ENCODE measurements around the gene CALHM6.
"Not testable (repeated sequence)": the region's sequence is repeated elsewhere in the genome, so short reads cannot be mapped to it uniquely, and the experiment has no call there.

CALHM6 gene

GRCh38 chr6:116476002-116476678 lies 15.0 kb downstream of the CALHM6 start:
- DNase-seq (ENCODE audit: low read depth in 3 of 3), result no peak

DNA sequence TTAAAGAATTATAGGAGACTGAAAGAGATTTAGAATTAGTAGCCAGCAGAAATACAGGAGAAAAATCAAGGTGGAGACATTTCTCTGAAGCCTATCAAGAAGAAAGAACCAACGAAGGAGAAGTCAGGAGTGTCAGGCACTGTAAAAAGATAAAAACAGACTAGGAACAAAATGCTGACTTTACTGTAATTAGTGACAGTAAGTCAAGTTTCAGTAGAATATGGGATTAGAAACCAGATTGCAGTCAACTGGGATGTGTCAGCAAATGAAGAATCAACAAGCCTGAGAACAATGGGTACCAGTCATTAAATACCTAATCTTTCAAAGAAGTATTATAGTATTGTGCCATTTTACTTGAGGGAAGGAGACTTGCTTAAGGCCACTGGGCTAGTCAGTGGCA lies 21.6 kb downstream of the CALHM6 start:
- DNase-seq (ENCODE audit: low read depth in 3 of 3), result no peak

DNA sequence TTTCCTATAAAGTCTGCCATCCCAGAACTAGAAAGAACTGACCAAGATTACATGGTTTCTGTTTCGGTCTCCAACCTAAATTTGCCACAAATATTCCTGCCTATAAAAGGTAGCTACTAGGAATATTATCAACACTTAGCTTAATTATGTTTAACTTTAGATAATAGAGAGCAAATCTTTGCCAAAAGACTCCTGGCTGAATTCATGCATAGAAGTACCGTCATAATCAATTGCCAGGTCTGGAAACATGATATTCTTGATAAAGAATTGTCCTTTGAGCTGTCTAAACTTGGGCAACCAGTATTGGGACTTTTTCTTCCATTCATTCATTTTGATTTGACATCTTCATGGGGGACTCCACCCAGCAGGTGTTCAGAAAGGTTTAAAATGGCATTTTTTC lies 22.4 kb downstream of the CALHM6 start:
- no peak for DNase-seq (ENCODE audit: low read depth in 3 of 3)

- DNase-seq (ENCODE audit: low read depth in 3 of 3), result no peak
Measured at GRCh38 chr6:116485559-116486184, 24.5 kb downstream of the CALHM6 start.

- DNase-seq (ENCODE audit: low read depth in 3 of 3), result no peak
Measured at GRCh38 chr6:116491610-116492330, 30.6 kb downstream of the CALHM6 start.

DNA sequence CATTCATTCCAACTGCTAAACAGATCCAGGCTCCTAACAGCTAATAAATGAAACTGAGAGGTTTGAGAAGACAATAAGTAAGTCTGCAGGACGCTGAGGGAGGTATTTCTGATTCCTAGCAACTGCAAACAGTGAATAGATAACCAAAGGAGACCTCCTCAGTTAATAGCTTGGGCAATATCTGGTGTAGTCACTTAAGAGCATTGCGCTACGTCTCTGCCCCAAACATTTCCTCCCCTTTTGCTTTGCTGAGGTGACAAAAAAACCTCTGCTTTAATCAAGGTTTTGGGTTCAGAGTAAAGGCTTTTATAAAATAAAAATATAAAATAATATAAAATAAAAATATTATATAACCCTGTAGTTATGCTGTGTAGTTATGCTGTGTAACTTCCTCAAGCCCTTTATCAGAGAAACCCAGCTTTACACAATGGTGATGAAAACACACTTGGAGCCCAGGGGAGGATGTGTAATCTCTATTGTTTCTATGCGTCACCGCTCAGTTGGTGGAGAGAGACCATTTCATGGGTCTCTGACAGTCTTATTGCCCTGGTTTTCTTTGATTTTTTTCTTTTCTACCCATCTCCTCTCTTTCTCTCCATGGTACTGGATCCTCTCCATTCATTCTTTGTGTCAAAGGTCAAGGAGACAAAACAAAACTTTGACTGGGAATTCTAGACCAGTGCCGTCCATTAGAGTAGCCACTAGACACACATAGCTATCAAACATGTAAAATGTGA lies 31.3 kb downstream of the CALHM6 start:
- no peak for DNase-seq (ENCODE audit: low read depth in 3 of 3)

- DNase-seq (ENCODE audit: low read depth in 3 of 3), result not testable (repeated sequence)
Measured at GRCh38 chr6:116495161-116495560, 34.0 kb downstream of the CALHM6 start.

GRCh38 chr6:116497113-116497676 lies 36.0 kb downstream of the CALHM6 start:
- no peak for DNase-seq (ENCODE audit: low read depth in 3 of 3)

- DNase-seq (ENCODE audit: low read depth in 3 of 3), result no peak
Measured at GRCh38 chr6:116500969-116501433, 39.8 kb downstream of the CALHM6 start.

- DNase-seq (ENCODE audit: low read depth in 3 of 3), result no peak
Measured at GRCh38 chr6:116507324-116507723, 46.1 kb downstream of the CALHM6 start.

DNA sequence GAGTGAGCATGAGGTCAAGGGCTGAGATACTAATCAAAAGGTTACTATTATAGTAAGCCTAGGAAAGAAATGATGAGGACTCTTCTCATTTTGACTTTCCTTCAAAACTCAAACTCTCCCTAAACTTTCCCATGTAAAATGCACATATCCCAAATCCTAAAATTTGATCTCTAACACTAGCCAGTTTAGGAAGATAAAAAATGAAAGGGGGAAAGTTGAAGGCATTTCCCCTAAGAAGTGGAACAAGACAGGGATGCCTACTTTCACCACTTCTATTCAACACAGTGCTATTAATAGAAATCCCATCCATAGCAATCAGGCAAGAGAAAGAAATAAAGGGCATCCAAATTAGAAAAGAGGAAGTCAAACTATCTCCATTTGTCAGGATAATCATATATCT lies 47.4 kb downstream of the CALHM6 start:
- DNase-seq (ENCODE audit: low read depth in 3 of 3), result no peak

DNA sequence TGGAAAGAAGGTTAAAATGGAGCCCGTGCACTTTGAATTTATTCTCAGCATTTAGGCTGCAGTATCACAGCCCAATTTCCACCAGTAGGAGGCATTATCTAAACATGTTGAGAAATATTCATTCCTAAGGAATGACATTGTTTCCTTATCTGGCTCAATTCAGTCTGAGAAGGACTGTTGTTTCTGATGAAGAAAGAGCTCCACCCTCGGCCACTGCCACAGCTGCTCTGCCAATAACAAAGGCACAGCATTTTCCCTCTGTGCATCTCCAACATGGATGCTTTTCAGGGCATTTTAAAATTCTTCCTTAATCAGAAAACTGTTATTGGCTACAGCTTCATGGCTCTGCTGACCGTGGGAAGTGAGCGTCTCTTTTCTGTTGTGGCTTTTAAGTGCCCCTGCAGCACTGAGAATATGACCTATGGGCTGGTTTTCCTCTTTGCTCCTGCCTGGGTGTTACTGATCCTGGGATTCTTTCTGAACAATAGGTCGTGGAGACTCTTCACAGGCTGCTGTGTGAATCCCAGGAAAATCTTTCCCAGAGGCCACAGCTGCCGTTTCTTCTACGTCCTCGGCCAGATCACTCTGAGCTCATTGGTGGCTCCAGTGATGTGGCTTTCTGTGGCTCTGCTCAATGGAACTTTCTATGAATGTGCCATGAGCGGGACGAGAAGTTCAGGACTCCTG lies 50.4 kb downstream of the CALHM6 start, which contains the start of gene CALHM5:
Gene CALHM5, plus strand, starts transcription at position 216 of the 687 bp plus-strand sequence. Its CDS starts 58 bp downstream, at position 274.
- DNase-seq (ENCODE audit: low read depth in 3 of 3), result no peak

- DNase-seq (ENCODE audit: low read depth in 3 of 3), result no peak
Measured at GRCh38 chr6:116512111-116512559, 51.0 kb downstream of the CALHM6 start.

DNA sequence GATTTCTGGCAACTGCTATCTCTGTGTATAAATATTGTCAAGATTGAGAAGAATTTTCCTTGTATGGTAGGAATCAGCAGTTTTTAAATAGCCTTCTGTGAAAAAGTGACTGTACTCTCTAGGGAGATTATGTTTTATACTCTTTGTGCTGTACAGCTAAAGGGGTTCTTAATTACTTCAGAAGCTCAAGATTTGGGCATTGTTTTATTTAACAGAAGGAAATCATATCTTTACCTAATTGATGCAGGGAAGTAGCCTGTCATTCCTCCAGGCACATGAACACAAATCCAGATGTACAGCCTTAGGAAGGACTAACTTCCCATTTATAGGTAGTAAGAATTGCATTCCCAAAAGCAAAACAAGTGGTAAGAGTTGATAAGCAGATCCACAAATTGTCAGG lies 51.6 kb downstream of the CALHM6 start:
- no peak for DNase-seq (ENCODE audit: low read depth in 3 of 3)

All from stimulated activated CD4-positive, alpha-beta T cell treated with anti-CD3 and anti-CD28 coated beads, TNF-alpha, amount 100 ng/mL, for 4 hours (primary cell).